K562 (cell line): ENCODE measurements around the gene PLD3. TPM values are rescaled to one million over a fixed set of nuclear protein-coding genes. Genes with fewer than 3 reads are reported as not detected.

Source experiments
- CCAR2 ChIP-seq: fragments of 200-400 bp; formaldehyde crosslinking; IDR thresholded peaks from 2 replicates; pipeline ENCODE4 v1.6.1; 2017; ENCODE audit warnings: mild to moderate bottlenecking, low read depth, low read length
- CTCF ChIP-seq, 3 experiments: IDR thresholded peaks in 2 of 3; conservative IDR thresholded peaks in 1 of 3; 2 replicates each; pipeline ENCODE4 v1.5.1; 2011 to 2012; ENCODE audit warnings: low read length in 3 of 3, mild to moderate bottlenecking in 3 of 3, control low read depth in 2 of 3, improper control_type of control experiment in 1 of 3, inconsistent platforms in 1 of 3, low read depth in 1 of 3, mixed read lengths in 1 of 3, moderate library complexity in 1 of 3; ENCODE audit not compliant: insufficient read depth in 2 of 3
- ETV6 ChIP-seq, 3 experiments: fragments of 150-350 bp in 1 of 3; sonication (generic) in 1 of 3; formaldehyde crosslinking in 1 of 3; IDR thresholded peaks; 2 replicates each; pipeline versions ENCODE4 v1.6.1 to v1.8.0; 2014 to 2022; ENCODE audit warnings: borderline replicate concordance in 2 of 3, low read depth in 2 of 3, antibody characterized with exemption in 1 of 3, low read length in 1 of 3, mild to moderate bottlenecking in 1 of 3, missing genetic modification reagents in 1 of 3
- FOXJ2 ChIP-seq: fragments of 200-800 bp; sonication (Bioruptor generic); IDR thresholded peaks from 2 replicates; pipeline ENCODE4 v1.6.1; 2016; ENCODE audit warnings: missing genetic modification characterization, missing compliant biosample characterization
- GABPB1 ChIP-seq: sonication (generic); formaldehyde crosslinking; IDR thresholded peaks from 2 replicates; pipeline ENCODE4 v1.8.0; 2022; ENCODE audit warnings: mild to moderate bottlenecking, missing genetic modification reagents
- HDAC1 ChIP-seq, 2 experiments: fragments of 450-650 bp; IDR thresholded peaks; 2 replicates each; pipeline ENCODE4 v1.6.1; 2016 to 2017; ENCODE audit warnings: inconsistent platforms in 1 of 2, mild to moderate bottlenecking in 1 of 2, moderate library complexity in 1 of 2
- IRF9 ChIP-seq: fragments of 450-650 bp; IDR thresholded peaks from 2 replicates; pipeline ENCODE4 v1.6.1; 2016; ENCODE audit warnings: missing biosample characterization, missing genetic modification characterization
- MEF2A ChIP-seq: IDR thresholded peaks from 2 replicates; pipeline ENCODE4 v1.6.1; 2011; ENCODE audit warnings: low read depth, mild to moderate bottlenecking, low read length, moderate library complexity; ENCODE audit not compliant: control insufficient read depth
- MTF1 ChIP-seq: fragments of 250-450 bp; sonication (Bioruptor Pico); IDR thresholded peaks from 2 replicates; pipeline ENCODE4 v1.9.0; 2021; ENCODE audit warnings: moderate library complexity, mild to moderate bottlenecking, inconsistent platforms, borderline replicate concordance
- NCOA1 ChIP-seq: fragments of 450-650 bp; IDR thresholded peaks from 2 replicates; pipeline ENCODE4 v1.6.1; 2016; ENCODE audit warnings: low read depth
- PHTF2 ChIP-seq: fragments of 250-450 bp; sonication (Bioruptor Pico); IDR thresholded peaks from 2 replicates; pipeline ENCODE4 v1.5.0; 2021; ENCODE audit warnings: mild to moderate bottlenecking
- POLR2H ChIP-seq: IDR thresholded peaks from 2 replicates; pipeline ENCODE4 v1.6.1; 2016; ENCODE audit warnings: missing genetic modification characterization, low read depth, mild to moderate bottlenecking, control low read depth, missing compliant biosample characterization, moderate library complexity
- RERE ChIP-seq: sonication (generic); formaldehyde crosslinking; IDR thresholded peaks from 2 replicates; pipeline ENCODE4 v1.8.0; 2023; ENCODE audit warnings: missing genetic modification reagents, mild to moderate bottlenecking, borderline replicate concordance
- SIRT6 ChIP-seq: IDR thresholded peaks from one replicate; pipeline ENCODE4 v1.6.1; 2012; ENCODE audit warnings: low read depth, mild to moderate bottlenecking, control low read depth, inconsistent platforms, low read length, moderate library complexity
- TAF1 ChIP-seq: IDR thresholded peaks from 2 replicates; pipeline ENCODE4 v1.6.1; 2011; ENCODE audit warnings: mild to moderate bottlenecking, low read length, moderate library complexity; ENCODE audit not compliant: insufficient read depth, control insufficient read depth, severe bottlenecking; ENCODE audit errors: extremely low read depth
- ZBED1 ChIP-seq: IDR thresholded peaks from 2 replicates; pipeline ENCODE4 v1.6.1; 2014
- ZNF444 ChIP-seq: fragments of 250-450 bp; sonication (Bioruptor Pico); IDR thresholded peaks from 2 replicates; pipeline ENCODE4 v1.4.0; 2020; ENCODE audit warnings: mild to moderate bottlenecking, moderate library complexity
- polyA plus RNA-seq, 8 experiments: library from polyadenylated mRNA; depleted of rRNA in 4 of 8; stranded (reverse) in 5 of 8; unstranded in 3 of 8; fragments of >200 nt; fragmentation: Nextera tagmentation in 2 of 8; fragmentation: Illumina TruSeq in 1 of 8; extraction: Ambion mirVana in 2 of 8; extraction: Trizol in 1 of 8; gene quantifications; 2 replicates each; pipeline versions ENCODE4 v1.2.1 to v1.2.3, GENCODE V29; 2011 to 2014; ENCODE audit warnings: inconsistent platforms in 1 of 8, missing spikeins in 1 of 8
- total RNA-seq, 7 experiments: library from RNA; depleted of rRNA in 6 of 7; stranded (reverse); fragments of >200 nt in 6 of 7; fragmentation: Illumina TruSeq in 2 of 7; extraction: Trizol in 2 of 7; gene quantifications; 2 replicates each; pipeline versions ENCODE4 v1.2.1 to v1.2.3, GENCODE V29; 2011 to 2021; ENCODE audit warnings: low replicate concordance in 1 of 7

The PLD3 gene
- total and polyA plus RNA-seq, 9 of the 15 experiments (the other 6 are each of a cell fraction or from before 2014, with no cell fraction given), result 2.3 to 128 (median 72.7) TPM

- TF ChIP-seq ETV6 (IDR thresholded peaks at IDR 0.05; ENCODE audit: borderline replicate concordance in 1 of 2, low read depth in 2 of 2, low read length in 1 of 2) (peak in 1 of 2 experiments; percentile 85; a peak in 2 of 4 replicates), ETV6 (CRISPR knock-in tag; IDR thresholded peaks at IDR 0.05; ENCODE audit: borderline replicate concordance) (no peak), ZBED1 (0 out of 2 replicates have a peak, but pooled peaks have one; percentile 19), CCAR2 (no peak), FOXJ2 (tag) (no peak), PHTF2 (CRISPR knock-in tag) (no peak), POLR2H (tag) (peak; percentile 61), SIRT6 (no peak), MEF2A (no peak), RERE (no peak), TAF1 (peak; percentile 83), CTCF (IDR thresholded peaks at IDR 0.05 in 2 of 3, conservative IDR thresholded peaks at IDR 0.05 in 1 of 3; ENCODE audit: insufficient read depth in 2 of 3, low read depth in 1 of 3, low read length in 3 of 3) (peak; percentile 92 to 96 (median 94)), GABPB1 (CRISPR knock-in tag) (peak; percentile 77), HDAC1 (IDR thresholded peaks at IDR 0.05) (peak in 1 of 2 experiments; percentile 82; a peak in 2 of 4 replicates), NCOA1 (no peak), IRF9 (tag) (no peak), ZNF444 (CRISPR knock-in tag) (no peak), MTF1 (CRISPR knock-in tag) (no peak)
These were observed 72.6 kb downstream of the PLD3 start (continued) for GRCh38 chr19:40420766-40421765.
